Liver (tissue), 9 donors: ENCODE results near the gene DNM3. TPM values are rescaled to one million over a fixed set of nuclear protein-coding genes. Genes with fewer than 3 reads are reported as not detected.

Source experiments
- DNase-seq: peaks from one replicate; pipeline ENCODE4 v3.0.0-alpha.2; 2017; ENCODE audit warnings: low spot score
- H3K27ac ChIP-seq, 2 donors: one replicate each; pipeline ENCODE4 v1.7.0; 2013; ENCODE audit warnings: inconsistent platforms in 2 of 2, low read length in 2 of 2, control low read depth in 1 of 2, low read depth in 1 of 2, mild to moderate bottlenecking in 1 of 2
- H3K27me3 ChIP-seq, 4 donors: one replicate each; pipeline versions ENCODE4 v1.6.1 to v1.7.0; 2013; ENCODE audit warnings: low read length in 3 of 4, inconsistent platforms in 1 of 4, mild to moderate bottlenecking in 1 of 4, moderate library complexity in 1 of 4; ENCODE audit not compliant: control insufficient read depth in 4 of 4, insufficient read depth in 4 of 4
- H3K36me3 ChIP-seq, 4 donors: one replicate each; pipeline versions ENCODE4 v1.6.1 to v1.7.0; 2013; ENCODE audit warnings: low read length in 3 of 4, mild to moderate bottlenecking in 3 of 4, low read depth in 1 of 4, moderate library complexity in 1 of 4; ENCODE audit not compliant: control insufficient read depth in 4 of 4, insufficient read depth in 3 of 4
- H3K4me1 ChIP-seq, 4 donors: one replicate each; pipeline versions ENCODE4 v1.6.1 to v1.7.0; 2013; ENCODE audit warnings: low read length in 3 of 4, mild to moderate bottlenecking in 3 of 4, moderate library complexity in 1 of 4; ENCODE audit not compliant: control insufficient read depth in 4 of 4, insufficient read depth in 4 of 4
- H3K4me3 ChIP-seq, 3 donors: one replicate each; pipeline versions ENCODE4 v1.6.1 to v1.7.0; 2013; ENCODE audit warnings: low read length in 3 of 3, control low read depth in 1 of 3, low read depth in 1 of 3, mild to moderate bottlenecking in 1 of 3
- H3K9ac ChIP-seq, 2 donors: one replicate each; pipeline ENCODE4 v1.7.0; 2013; ENCODE audit warnings: low read length in 2 of 2, mild to moderate bottlenecking in 2 of 2, moderate library complexity in 2 of 2, control low read depth in 1 of 2, low read depth in 1 of 2
- H3K9me3 ChIP-seq, 4 donors: one replicate each; pipeline versions ENCODE4 v1.6.1 to v1.7.0; 2013; ENCODE audit warnings: low read length in 3 of 4; ENCODE audit not compliant: control insufficient read depth in 4 of 4
- ATF3 ChIP-seq: IDR thresholded peaks from 2 replicates; pipeline ENCODE4 v1.6.1; 2016; ENCODE audit warnings: antibody characterized with exemption
- CTCF ChIP-seq: fragments of 150-350 bp; IDR thresholded peaks from 2 replicates; pipeline ENCODE4 v1.5.1; 2017; ENCODE audit warnings: improper control_type of control experiment, low read depth, low read length; ENCODE audit not compliant: missing input control
- EGR1 ChIP-seq, 2 donors: IDR thresholded peaks; 2 replicates each; pipeline ENCODE4 v1.6.1; 2016 to 2018; ENCODE audit warnings: antibody characterized with exemption in 2 of 2, low read depth in 2 of 2
- FOXA1 ChIP-seq: IDR thresholded peaks from 2 replicates; pipeline ENCODE4 v1.6.1; 2016; ENCODE audit warnings: antibody characterized with exemption
- FOXA2 ChIP-seq: IDR thresholded peaks from 2 replicates; pipeline ENCODE4 v1.6.1; 2016; ENCODE audit warnings: antibody characterized with exemption
- GABPA ChIP-seq, 2 donors: IDR thresholded peaks in 1 of 2; conservative IDR thresholded peaks in 1 of 2; 2 replicates each; pipeline ENCODE4 v1.6.1; 2016; ENCODE audit warnings: antibody characterized with exemption in 2 of 2, mild to moderate bottlenecking in 1 of 2, moderate library complexity in 1 of 2
- HNF4A ChIP-seq, 2 donors: conservative IDR thresholded peaks; 2 replicates each; pipeline ENCODE4 v1.6.1; 2016; ENCODE audit warnings: antibody characterized with exemption in 2 of 2, mild to moderate bottlenecking in 2 of 2
- HNF4G ChIP-seq: IDR thresholded peaks from 2 replicates; pipeline ENCODE4 v1.6.1; 2016; ENCODE audit warnings: antibody characterized with exemption
- JUND ChIP-seq, 2 donors: IDR thresholded peaks; 2 replicates each; pipeline ENCODE4 v1.6.1; 2016; ENCODE audit warnings: antibody characterized with exemption in 2 of 2
- MAX ChIP-seq: IDR thresholded peaks from 2 replicates; pipeline ENCODE4 v1.6.1; 2016; ENCODE audit warnings: antibody characterized with exemption
- NR2F2 ChIP-seq: IDR thresholded peaks from 2 replicates; pipeline ENCODE4 v1.6.1; 2016; ENCODE audit warnings: antibody characterized with exemption
- RAD21 ChIP-seq, 2 donors: IDR thresholded peaks; 2 replicates each; pipeline ENCODE4 v1.6.1; 2016; ENCODE audit warnings: antibody characterized with exemption in 2 of 2, mild to moderate bottlenecking in 2 of 2
- REST ChIP-seq: IDR thresholded peaks from 2 replicates; pipeline ENCODE4 v1.6.1; 2016; ENCODE audit warnings: antibody characterized with exemption, mild to moderate bottlenecking
- RXRA ChIP-seq, 2 donors: IDR thresholded peaks; 2 replicates each; pipeline ENCODE4 v1.6.1; 2017 to 2018; ENCODE audit warnings: antibody characterized with exemption in 2 of 2, mild to moderate bottlenecking in 1 of 2
- SP1 ChIP-seq: IDR thresholded peaks from 2 replicates; pipeline ENCODE4 v1.6.1; 2018; ENCODE audit warnings: antibody characterized with exemption, mild to moderate bottlenecking
- TAF1 ChIP-seq: conservative IDR thresholded peaks from 2 replicates; pipeline ENCODE4 v1.6.1; 2016; ENCODE audit warnings: antibody characterized with exemption, mild to moderate bottlenecking
- YY1 ChIP-seq: IDR thresholded peaks from 2 replicates; pipeline ENCODE4 v1.6.1; 2016; ENCODE audit warnings: antibody characterized with exemption, mild to moderate bottlenecking
- ZBTB33 ChIP-seq: IDR thresholded peaks from 2 replicates; pipeline ENCODE4 v1.6.1; 2016; ENCODE audit warnings: antibody characterized with exemption
- WGBS: extraction: QIAGEN DNeasy Blood & Tissue Kit; methylation state at CpG from one replicate; pipeline ENCODE4 v1.1.7; 2013; 5-methylcytosine and 5-hydroxymethylcytosine counted together
- polyA plus RNA-seq, 2 donors: library from polyadenylated mRNA; stranded (reverse) in 1 of 2; unstranded in 1 of 2; fragments of 200-250 nt in 1 of 2; fragments of >200 nt in 1 of 2; fragmentation: Nextera tagmentation in 1 of 2; extraction: Ambion mirVana in 1 of 2; gene quantifications; one replicate each; pipeline versions ENCODE4 v1.2.1 to v1.2.3, GENCODE V29; 2013 to 2015
- total RNA-seq, 2 donors: library from RNA; depleted of rRNA; stranded (reverse); fragments of >200 nt; gene quantifications; one replicate each; pipeline ENCODE4 v1.2.3, GENCODE V29; 2014
- donor health status: healthy.
- donor health status: healthy.
- donor health status: healthy.
- donor health status: healthy.
- donor health status: healthy.

The DNM3 gene
- total and polyA plus RNA-seq, 4 donors = 0.08 to 3.2 (median 1.0) TPM

GRCh38 chr1:171793636-171794035 lies 47.7 kb upstream of the DNM3 start:
- Histone ChIP-seq H3K27me3 (no peaks in the 10 kb centered on the region), H3K4me3 (no peak overlapping the region), H3K9me3 (no peaks in the 10 kb centered on the region), H3K9ac (no peak overlapping the region), H3K36me3 (peaks cover 23 to 90% (median 61%) of the 10 kb centered on the region in 4 donors), H3K4me1 (no peaks in the 10 kb centered on the region), H3K27ac (no peak overlapping the region)
- WGBS = 100% methylated on average over 1 of the region's 1 CpG
- no peak for TF ChIP-seq YY1
- TF ChIP-seq NR2F2 = no peak
- no peak for TF ChIP-seq CTCF
- TF ChIP-seq RAD21 (IDR thresholded peaks at IDR 0.05) = no peak
- no peak for TF ChIP-seq SP1
- TF ChIP-seq FOXA1 = no peak
- no peak for TF ChIP-seq HNF4A (conservative IDR thresholded peaks at IDR 0.05)
- TF ChIP-seq JUND (IDR thresholded peaks at IDR 0.05) = no peak
- TF ChIP-seq ZBTB33 = no peak
- no peak for TF ChIP-seq FOXA2
- TF ChIP-seq EGR1 (IDR thresholded peaks at IDR 0.05; ENCODE audit: low read depth in 2 of 2) = no peak
- no peak for TF ChIP-seq GABPA (IDR thresholded peaks at IDR 0.05 in 1 of 2, conservative IDR thresholded peaks at IDR 0.05 in 1 of 2)
- TF ChIP-seq TAF1 = no peak
- no peak for TF ChIP-seq HNF4G
- no peak for TF ChIP-seq REST
- no peak for TF ChIP-seq MAX
- no peak for TF ChIP-seq RXRA (IDR thresholded peaks at IDR 0.05)
- TF ChIP-seq ATF3 = no peak
- DNase-seq = no peak
